M059J (cell line): ENCODE measurements around the gene SCGB1C2. TPM values are rescaled to one million over a fixed set of nuclear protein-coding genes. Genes with fewer than 3 reads are reported as not detected.
"Not testable (repeated sequence)": the region's sequence is repeated elsewhere in the genome, so short reads cannot be mapped to it uniquely, and the experiment has no call there.

Experiments used
- DNase-seq: peaks from one replicate; pipeline ENCODE4 v3.0.0-alpha.2; 2012; ENCODE audit warnings: low read depth
- total RNA-seq: library from RNA; depleted of rRNA; stranded (reverse); fragments of >200 nt; shearing (Covaris generic); gene quantifications from 2 replicates; pipeline ENCODE4 v1.2.3, GENCODE V29; 2014; rRNA removed

SCGB1C2 gene
- total RNA-seq, result not detected in 2 replicates

- not testable (repeated sequence) for DNase-seq
Measured at GRCh38 chr17:137166-137807, at the start of gene SCGB1C2. SCGB1C2 (plus strand) TSS chr17:137569; CDS start chr17:137591, 22 bp downstream.

DNA sequence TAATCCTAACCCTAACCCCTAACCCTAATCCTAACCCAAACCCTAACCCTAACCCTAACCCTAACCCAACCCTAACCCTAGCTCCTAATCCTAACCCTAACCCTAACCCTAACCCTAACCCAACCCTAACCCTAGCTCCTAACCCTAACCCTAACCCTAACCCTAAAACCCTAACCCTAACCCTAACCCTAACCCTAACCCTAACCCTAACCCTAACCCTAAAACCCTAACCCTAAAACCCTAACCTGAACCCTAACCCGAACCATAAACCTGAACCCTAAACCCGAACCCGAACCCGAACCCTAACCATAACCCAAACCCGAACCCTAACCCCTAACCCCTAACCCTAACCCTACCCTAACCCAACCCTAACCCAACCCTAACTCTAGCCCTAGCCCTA lies 24.3 kb upstream of the SCGB1C2 start:
- DNase-seq, result not testable (repeated sequence)

DNA sequence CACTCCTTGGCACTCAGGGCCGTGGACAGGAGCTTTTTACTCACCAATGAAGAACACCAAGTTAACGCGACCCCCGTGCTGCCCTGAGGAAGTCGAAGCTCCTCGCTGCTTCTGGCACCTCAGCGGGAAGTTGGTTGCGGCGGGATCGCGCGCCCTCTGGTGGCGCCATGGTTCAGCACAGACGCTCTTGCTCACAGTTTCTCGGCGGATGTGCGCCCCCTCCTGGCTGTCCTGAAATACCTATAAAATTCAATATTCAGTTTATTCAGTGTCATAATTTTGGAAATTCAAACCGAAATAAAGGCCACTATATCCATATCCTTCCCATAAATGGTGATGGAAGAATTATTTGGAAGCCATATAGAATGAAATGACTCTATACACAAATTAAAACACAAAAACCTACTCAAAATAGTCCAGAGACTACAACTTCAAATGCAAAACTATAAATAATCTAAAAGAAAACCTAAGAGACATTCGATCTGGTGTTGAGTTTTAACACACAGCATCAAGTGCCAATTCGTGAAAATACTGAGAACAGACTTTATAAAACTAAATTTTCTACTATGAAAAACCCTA lies 18.9 kb upstream of the SCGB1C2 start:
- DNase-seq, result peak; percentile 32

GRCh38 chr17:133932-134331 lies 3.4 kb upstream of the SCGB1C2 start:
- not testable (repeated sequence) for DNase-seq

DNA sequence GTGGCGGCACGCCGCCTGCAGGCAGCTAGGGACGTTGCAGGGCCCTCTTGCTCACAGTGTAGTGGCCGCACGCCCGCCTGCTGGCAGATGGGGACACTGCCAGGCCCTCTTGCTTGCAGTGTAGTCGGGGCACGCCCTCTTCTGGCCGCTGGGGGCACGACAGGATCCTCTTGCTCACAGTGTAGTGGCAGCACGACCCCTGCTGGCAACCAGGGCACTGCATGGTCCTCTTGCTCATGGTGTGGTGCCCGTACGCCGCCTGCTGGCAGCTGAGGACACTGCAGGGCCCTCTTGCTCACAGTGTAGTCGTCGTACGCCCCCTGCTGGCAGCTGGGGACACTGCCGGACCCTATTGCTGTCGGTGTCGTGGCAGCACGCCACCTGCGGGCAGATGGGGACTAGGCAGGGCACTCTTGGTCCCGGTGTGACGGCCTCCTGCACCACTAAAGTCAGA lies 3.0 kb upstream of the SCGB1C2 start:
- not testable (repeated sequence) for DNase-seq

DNA sequence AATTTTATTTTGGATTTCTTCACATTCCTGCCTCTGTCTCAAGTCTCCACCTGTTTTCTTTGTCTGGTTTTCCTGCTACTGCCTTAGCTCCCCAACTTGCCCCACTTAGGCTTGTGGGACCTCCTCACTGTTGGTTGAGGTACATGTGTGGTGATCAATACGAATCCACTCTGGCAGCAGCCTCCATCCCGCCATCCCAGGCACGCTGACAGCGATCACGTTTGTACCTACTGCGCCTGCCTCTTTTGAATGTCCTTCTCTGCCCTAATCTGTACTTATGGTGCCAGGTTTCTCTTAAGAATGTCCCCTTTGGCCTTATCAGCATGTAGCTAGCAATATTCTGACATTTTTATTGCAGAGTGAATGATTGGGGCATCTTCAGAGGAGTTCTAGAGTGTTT lies 2.3 kb upstream of the SCGB1C2 start:
- not testable (repeated sequence) for DNase-seq

DNA sequence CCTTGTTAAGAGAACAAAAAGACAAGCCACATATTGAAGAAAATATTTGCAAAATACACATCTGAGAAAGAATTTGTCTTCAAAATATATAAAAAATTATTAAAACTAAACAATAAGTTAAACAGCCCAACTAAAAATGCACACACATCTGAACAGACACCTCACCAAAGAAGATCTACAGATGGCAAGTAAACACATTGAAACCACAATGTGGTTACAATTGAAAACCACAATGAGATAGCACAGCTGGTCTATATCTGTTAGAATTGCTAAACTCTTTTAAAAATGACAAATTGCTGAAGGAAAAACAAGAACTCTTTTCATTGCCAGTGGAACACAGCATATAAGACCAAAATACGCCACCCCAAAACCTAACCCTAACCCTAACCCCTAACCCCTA lies 1.5 kb upstream of the SCGB1C2 start:
- DNase-seq, result not testable (repeated sequence)

DNA sequence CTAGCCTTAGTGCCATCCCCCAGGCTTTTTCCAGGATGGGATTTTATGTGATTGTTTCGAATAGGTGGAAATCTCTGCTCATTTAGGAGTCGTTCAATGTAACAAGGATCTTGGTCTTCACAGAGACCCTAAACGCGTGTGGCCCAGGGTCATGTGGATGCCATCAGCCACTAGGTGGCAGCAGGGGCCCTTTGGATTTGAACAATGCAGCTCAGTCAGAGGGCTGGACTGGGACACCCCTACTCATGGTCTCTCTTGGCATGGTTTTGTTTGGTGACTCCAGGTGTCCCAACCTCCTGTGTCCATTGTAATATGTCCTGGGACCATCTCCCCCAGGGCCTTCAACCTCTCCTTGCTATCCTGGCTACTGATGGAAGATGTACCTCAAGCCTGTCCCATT lies 838 bp upstream of the SCGB1C2 start:
- DNase-seq, result not testable (repeated sequence)

DNA sequence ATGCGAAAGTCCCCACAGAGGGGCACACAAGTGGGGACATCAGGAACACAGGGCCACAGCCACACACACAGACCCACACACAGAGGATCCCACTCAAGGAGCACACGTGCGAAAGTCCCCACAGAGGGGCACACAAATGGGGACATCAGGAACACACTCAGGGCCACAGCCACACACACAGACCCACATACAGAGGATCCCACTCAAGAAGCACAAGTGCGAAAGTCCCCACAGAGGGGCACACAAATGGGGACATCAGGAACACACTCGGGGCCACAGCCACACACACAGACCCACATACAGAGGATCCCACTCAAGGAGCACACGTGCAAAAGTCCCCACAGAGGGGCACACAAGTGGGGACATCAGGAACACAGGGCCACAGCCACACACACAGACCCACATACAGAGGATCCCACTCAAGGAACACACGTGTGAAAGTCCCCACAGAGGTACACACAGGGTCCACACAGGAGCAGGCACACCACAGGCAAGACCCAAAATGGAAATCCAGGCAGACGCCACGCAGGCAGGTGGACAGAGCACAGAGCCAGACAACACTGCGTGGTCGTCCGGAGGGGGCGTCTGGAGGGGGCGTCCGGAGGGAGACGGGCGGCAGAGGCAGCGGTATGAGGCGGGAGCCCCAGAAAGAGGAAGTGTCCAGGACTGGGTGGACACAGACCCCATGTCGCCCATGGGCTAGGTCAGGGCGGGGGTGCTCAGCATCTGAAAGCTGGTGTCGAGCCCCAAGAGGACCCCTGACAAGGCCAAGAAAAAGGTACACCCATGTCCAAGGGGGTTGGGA lies 2.2 kb downstream of the SCGB1C2 start:
- DNase-seq, result not testable (repeated sequence)

DNA sequence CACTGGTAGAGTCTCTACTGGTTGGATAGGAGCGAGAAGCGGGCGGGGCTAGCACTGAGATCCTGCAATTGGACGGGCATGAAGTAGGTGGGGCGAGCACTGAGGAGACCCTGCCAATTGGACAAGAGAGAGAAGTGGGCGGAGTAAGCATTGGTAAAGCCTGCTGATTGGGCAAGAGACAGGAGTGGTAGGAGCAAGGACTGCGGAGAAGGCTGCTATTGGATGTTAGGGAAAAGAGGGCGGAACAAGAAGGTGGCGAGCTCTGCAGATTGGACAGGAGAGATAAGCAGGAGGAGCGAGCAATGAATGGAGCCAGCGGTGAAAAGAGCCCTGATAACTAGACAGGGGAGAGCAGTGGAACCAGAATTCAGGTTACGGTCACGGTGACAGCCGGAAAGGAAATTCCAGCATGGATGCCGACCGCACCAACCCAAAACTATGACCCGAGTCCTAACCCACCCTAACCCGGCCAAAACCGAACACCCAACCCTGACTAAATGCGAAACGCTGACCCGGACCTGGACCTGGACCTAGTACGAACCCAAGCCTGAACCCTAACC lies 4.8 kb downstream of the SCGB1C2 start:
- DNase-seq, result peak; percentile 30

DNA sequence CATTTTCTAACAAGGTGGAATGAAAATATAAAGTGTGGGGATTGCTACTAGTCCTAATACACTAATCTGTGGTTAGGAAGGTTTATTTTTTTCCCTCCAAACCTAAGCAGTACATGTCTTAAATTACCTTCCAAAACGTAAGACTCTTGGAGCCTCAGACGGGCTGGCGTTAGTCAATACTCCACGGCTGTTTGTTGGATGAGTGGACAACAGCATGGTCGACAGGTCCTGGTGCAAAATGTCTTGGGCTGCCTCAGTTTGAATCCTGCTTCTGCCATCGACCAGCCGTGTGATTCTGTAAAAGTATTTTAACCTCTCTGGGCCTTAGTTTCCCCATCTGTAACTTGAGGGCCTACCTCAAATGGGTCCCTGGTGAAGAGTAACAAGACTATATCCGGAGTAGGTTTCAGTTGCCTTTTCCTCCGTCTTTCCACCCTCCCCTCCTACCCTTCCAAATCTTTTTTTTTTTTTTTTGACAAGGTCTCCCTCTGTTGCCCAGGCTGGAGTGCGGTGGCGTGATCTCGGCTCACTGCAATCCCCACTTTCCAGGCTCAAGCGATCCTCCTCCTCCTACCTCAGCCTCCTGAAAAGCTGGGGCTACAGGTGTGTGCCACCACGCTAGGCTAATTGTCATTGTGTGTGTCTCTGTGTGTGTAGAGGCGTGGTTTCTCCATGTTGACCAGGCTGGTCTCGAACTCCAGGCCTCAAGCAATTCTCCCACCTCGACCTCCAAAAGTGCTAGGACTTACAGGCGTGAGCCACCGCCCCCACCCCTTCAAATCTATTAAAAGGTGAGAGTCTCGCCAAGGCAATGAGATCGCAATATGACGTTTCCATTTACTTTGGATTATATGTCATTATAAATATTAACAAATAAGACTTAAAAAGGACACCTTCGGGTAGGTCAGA lies 5.8 kb downstream of the SCGB1C2 start:
- DNase-seq, result no peak

DNA sequence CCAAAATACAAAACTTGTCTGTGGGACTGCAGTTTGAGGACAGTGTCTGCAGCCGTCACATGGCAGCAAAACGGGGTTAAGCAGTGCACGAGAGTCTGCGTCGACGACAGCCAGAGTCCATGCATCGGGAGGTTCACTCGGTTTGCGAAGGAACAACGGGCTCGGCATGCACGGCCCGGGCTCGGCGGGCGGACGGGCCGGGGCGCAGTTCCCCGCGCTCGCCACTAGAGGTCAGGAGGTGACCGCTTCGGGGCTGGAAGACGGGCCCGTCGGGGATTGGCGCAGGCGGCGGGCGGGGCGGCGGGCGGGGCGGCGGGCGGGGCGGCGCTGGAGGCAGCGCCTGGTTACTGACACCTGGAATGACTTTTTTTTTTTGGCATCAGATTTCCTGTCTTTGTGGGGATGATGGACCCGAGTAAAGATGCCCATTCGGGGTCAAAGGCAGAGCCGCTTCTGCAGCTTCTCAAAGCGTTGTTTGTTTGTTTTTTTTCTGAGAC lies 6.5 kb downstream of the SCGB1C2 start:
- DNase-seq, result peak; percentile 51

DNA sequence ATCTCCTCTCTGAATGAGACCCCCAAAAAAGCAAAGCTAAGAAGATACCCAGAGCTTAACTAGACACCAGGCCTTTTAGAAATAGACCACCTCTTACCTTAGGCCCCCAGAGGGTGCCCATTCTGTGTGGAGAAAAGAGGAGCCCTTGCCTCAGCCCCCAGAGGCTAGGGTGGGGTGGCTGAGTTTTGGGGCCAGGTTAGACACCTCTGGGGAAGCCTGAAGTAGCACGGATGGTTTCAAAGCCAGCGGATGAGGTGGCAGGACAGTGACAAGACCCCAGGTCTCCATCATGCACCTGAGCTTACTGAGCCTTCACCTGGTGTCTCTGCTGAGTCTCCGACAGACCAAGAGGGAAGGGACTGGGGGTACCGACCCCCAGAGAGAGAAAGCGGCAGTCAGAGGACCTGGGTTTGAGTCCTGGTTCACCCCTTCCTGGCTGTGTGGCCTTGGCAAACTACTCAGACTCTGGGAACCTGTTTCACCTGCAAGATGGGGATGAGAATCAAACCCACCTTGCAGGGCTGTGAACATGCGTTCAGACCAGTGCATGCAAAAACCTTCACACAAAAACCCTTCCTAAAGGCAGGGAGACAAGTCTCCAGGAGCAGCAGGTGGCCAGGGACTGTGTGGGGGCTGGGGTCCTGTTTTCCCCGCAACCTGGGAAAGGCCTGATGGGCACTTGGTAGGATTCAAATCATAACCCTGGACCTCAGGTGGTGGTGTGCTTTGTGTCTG lies 7.7 kb downstream of the SCGB1C2 start:
- DNase-seq, result no peak

DNA sequence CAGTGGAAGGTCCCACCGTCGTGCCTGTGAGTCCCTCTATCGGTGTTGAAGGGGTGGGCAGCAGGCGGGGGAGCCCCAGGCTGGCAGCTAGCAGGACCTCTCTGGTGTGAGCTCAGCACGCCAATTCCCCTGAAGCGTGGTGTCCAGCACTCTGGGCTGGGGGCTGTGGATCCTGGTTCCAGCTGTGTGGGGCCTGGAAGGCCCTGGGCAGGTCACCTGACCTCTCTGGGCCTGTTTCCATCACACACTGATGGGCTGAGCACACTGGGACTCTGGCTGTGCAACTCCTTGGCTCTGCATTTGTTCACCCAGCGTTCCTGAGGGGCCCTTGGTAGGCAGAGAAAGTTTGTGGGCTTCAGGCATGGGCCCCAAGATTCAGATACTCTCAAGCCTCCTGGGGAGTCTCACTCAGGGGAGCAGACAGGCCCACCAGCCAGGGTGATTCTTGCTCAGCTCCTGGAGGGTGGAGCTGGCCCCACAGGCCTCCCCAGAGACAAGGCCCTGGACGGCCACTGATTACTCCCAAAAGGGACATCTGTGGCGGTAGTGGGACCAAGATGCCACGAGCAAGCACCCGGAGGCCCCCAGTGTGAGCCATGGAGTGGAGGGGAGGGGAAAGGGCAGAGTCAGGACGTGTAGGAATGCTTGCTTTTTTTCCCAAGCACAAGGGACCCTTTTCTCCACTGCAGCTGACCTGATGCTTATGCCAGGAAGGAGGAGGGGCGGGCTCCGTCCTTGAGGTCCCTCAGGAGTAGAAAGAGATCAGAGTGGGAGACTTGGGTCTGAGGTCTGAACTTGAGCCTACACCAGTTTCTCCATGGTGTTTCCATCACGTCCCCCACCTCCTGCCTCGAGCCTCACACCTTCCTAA lies 8.5 kb downstream of the SCGB1C2 start:
- DNase-seq, result no peak

GRCh38 chr17:146546-146945 lies 9.2 kb downstream of the SCGB1C2 start:
- no peak for DNase-seq

DNA sequence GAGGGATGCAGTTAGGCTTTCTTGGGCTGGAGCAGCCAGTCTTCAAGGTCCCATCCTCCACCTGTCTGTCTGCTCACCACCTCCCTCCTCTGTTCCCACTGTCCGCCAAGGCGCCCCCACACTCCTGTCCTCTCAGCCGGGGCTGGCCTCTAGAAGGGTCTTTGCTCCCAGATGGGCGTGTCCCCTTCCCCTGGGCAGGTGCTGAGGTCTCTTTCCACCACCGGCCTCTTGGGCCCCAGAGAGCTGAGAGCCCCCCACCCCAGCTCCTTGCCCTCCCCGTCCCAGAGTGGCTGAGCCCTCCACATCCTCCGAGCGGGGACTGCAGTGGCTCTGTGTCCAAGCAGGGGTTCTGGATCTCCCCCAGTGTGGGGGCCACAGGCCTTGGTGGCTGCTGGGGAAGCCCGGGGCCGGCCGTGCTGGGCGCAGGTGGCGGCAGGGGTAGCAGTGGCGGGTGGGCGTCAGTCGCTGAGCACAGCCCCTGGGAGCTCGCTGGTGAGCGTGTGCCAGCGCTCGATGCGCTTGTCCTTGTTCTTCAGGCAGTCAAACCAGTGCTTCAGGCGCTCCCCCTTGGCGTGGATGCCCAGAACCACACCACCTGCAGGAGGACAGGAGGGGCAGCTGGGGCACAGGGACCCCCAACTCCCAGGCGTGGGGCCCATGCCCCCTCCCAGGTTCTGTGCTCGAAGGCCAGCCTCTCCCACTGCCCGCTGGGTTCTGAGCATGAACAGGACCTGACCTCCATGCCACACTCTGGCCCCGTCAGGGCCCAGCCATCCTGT lies 9.8 kb downstream of the SCGB1C2 start:
- no peak for DNase-seq

DNA sequence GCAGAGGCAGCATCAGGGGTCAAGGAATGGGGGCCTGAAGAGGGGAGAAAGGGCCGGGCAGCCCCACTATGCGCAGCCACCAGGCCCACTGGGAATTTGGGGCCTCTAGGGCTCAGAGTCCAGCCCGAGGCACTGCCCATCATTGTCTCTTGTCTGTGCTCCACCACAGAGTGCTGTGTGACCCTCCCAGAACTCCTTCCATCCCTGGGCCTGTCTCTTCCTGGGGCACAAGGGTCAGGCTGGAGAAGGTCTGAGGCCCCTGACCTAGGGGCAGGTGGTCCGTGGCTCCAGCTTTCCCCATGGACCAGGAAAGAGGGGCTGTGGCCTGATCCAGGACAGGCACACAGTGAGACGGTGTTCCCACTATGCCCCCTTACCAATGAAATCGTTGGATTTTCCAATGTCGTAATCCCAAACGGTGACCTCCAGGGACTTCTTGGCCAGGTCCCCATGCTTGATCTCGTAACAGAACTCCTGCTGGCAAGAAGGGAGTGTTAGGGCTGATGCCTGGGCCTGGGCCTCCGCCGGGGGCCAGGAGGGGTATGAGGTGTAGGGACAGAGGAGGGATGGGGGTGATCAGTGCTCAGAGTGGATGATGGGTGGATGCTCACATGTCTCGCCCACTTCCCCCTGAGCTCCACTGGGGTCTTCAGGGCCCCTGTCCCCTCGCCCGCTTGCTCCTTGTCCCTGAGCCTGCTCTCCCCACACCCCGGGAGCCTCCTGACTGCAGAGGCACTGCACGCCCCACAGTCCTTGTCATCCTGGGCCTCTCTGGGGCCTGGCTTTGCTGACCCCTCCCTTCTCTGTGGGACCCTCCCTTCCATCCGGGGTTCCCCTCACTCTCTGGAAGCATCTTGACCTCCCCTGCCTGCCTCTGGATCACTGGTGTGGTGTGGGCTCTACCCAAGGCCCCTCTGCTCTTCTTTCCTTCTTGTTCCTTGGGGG lies 10.7 kb downstream of the SCGB1C2 start:
- DNase-seq, result no peak
